SU-DHL-6 (cell line): Measurements from ENCODE around the gene TMEM52.

ENCODE experiments used
- CTCF ChIP-seq: fragments of 200-600 bp; sonication (generic); IDR thresholded peaks from one replicate; pipeline ENCODE4 v1.5.1; 2017; ENCODE audit warnings: antibody characterized with exemption, mild to moderate bottlenecking, low read length, moderate library complexity; ENCODE audit not compliant: insufficient read depth, poor library complexity, severe bottlenecking
- EZH2phosphoT487 ChIP-seq: fragments of 200-600 bp; sonication (generic), shearing (Covaris generic); conservative IDR thresholded peaks from 2 replicates; pipeline ENCODE4 v1.6.1; 2018; ENCODE audit warnings: mild to moderate bottlenecking, antibody characterized with exemption, low read length, moderate library complexity, mixed read lengths

GRCh38 chr1:1901641-1902294 lies 17.3 kb downstream of the TMEM52 start:
- TF ChIP-seq CTCF (no peak), EZH2phosphoT487 (no peak)
